HG03159 (cell line): ENCODE results near the gene SERPINB8.
"Not testable (repeated sequence)": the region's sequence is repeated elsewhere in the genome, so short reads cannot be mapped to it uniquely, and the experiment has no call there.

Source experiments
- ATAC-seq: cut with Tn5 transposase; IDR thresholded peaks from one replicate; pipeline ENCODE4 v1.9.1; 2021; ENCODE audit warnings: mild to moderate bottlenecking, moderate library complexity; ENCODE audit not compliant: unreplicated experiment

SERPINB8 gene

GRCh38 chr18:63969942-63970808 lies at the start of gene SERPINB8:
TSS of gene SERPINB8 (plus strand) at chr18:63970081. CDS start at chr18:63978309, 8,228 bp downstream.
- ATAC-seq: peak; percentile 91

GRCh38 chr18:63922049-63922448 lies 47.8 kb upstream of the SERPINB8 start:
- ATAC-seq: no peak

GRCh38 chr18:63924551-63924950 lies 45.3 kb upstream of the SERPINB8 start:
- ATAC-seq: no peak

- ATAC-seq: no peak
These were observed 41.5 kb upstream of the SERPINB8 start for GRCh38 chr18:63928331-63928730.

GRCh38 chr18:63929369-63929768 lies 40.5 kb upstream of the SERPINB8 start:
- ATAC-seq: not testable (repeated sequence)

GRCh38 chr18:63930773-63931354 lies 39.0 kb upstream of the SERPINB8 start:
- ATAC-seq: no peak

- ATAC-seq: peak; percentile 99
These were observed 33.5 kb upstream of the SERPINB8 start for GRCh38 chr18:63936156-63936931.

GRCh38 chr18:63936932-63937393 lies 32.9 kb upstream of the SERPINB8 start:
- ATAC-seq: peak; percentile 31

- ATAC-seq: no peak
These were observed 29.9 kb upstream of the SERPINB8 start for GRCh38 chr18:63940008-63940407.

- ATAC-seq: not testable (repeated sequence)
These were observed 29.3 kb upstream of the SERPINB8 start for GRCh38 chr18:63940543-63941050.

- no peak for ATAC-seq
These were observed 22.7 kb upstream of the SERPINB8 start for GRCh38 chr18:63947051-63947790.

GRCh38 chr18:63949068-63949737 lies 20.7 kb upstream of the SERPINB8 start, which contains the start of gene HMSD:
TSS of gene HMSD (plus strand) at chr18:63949301. CDS start at chr18:63953456, 4,155 bp downstream.
- ATAC-seq: peak; percentile 89

- peak; percentile 49 for ATAC-seq
These were observed 18.6 kb upstream of the SERPINB8 start for GRCh38 chr18:63951302-63951705.

GRCh38 chr18:63953811-63954210 lies 16.1 kb upstream of the SERPINB8 start:
- ATAC-seq: no peak

GRCh38 chr18:63956755-63957154 lies 13.1 kb upstream of the SERPINB8 start:
- no peak for ATAC-seq

- no peak for ATAC-seq
These were observed 9.0 kb upstream of the SERPINB8 start for GRCh38 chr18:63960891-63961290.

- no peak for ATAC-seq
These were observed 8.4 kb upstream of the SERPINB8 start for GRCh38 chr18:63961435-63961980.

- no peak for ATAC-seq
These were observed 7.7 kb upstream of the SERPINB8 start for GRCh38 chr18:63962137-63962536.

- ATAC-seq: peak; percentile 88
These were observed 6.1 kb upstream of the SERPINB8 start for GRCh38 chr18:63963615-63964256.
